Sigmoid colon (tissue), 3 donors: Measurements from ENCODE around the gene MRAP2.

Experiments used
- CTCF ChIP-seq, 4 experiments: fragments of 450-650 bp in 3 of 4; fragments of 200-600 bp in 1 of 4; IDR thresholded peaks; one replicate each; pipeline ENCODE4 v1.5.1; 2016 to 2019; ENCODE audit warnings: antibody characterized with exemption in 4 of 4, mild to moderate bottlenecking in 3 of 4, moderate library complexity in 2 of 4
- POLR2A ChIP-seq, 2 donors: fragments of 450-650 bp; IDR thresholded peaks; one replicate each; pipeline ENCODE4 v1.6.1; 2016; ENCODE audit warnings: antibody characterized with exemption in 2 of 2, mild to moderate bottlenecking in 2 of 2, moderate library complexity in 2 of 2

GRCh38 chr6:84137051-84137375 lies 103.4 kb downstream of the MRAP2 start:
- TF ChIP-seq CTCF (IDR thresholded peaks at IDR 0.05) = no peak
- no peak for TF ChIP-seq POLR2A (IDR thresholded peaks at IDR 0.05)
